Suprapubic skin (tissue), 3 donors: ENCODE results near the gene PIAS1.

Experiments used
- CTCF ChIP-seq, 2 donors: fragments of 200-600 bp in 1 of 2; fragments of 450-650 bp in 1 of 2; sonication (generic) in 1 of 2; IDR thresholded peaks; one replicate each; pipeline ENCODE4 v1.5.1; 2016 to 2019; ENCODE audit warnings: antibody characterized with exemption in 2 of 2, mild to moderate bottlenecking in 1 of 2, moderate library complexity in 1 of 2
- EP300 ChIP-seq: sonication (generic); formaldehyde crosslinking; IDR thresholded peaks from one replicate; pipeline ENCODE4 v1.6.1; 2017; ENCODE audit warnings: antibody characterized with exemption
- POLR2A ChIP-seq, 2 donors: fragments of 450-650 bp; IDR thresholded peaks; one replicate each; pipeline ENCODE4 v1.6.1; 2017; ENCODE audit warnings: antibody characterized with exemption in 2 of 2, mild to moderate bottlenecking in 2 of 2, moderate library complexity in 2 of 2

DNA sequence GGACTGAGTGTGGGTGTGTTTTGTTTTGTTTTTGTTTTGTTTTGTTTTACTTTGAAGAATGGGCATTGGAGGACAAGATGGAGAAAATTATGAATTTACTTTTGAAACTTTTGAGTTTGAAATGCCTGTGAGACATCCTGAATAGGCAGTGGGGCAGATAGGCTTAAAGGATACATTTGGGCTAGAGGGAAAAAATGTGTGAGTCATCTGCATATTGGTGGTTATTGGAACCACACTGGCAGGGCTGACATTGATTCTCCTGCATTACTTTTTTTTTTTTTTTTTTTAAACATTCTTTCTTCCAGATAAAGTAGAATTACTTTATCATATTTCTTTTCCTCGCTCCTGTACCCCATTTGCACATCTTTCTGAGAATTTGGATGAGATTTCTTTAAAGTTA is 94.9 kb downstream of the PIAS1 start:
- TF ChIP-seq CTCF (IDR thresholded peaks at IDR 0.05) (no peak), EP300 (no peak), POLR2A (IDR thresholded peaks at IDR 0.05) (no peak)
